Dendritic cell treated with granulocyte-macrophage colony-stimulating factor and Interleukin-4, amounts not matched to agents 40 ng/mL and 50 ng/mL, for 4 days (primary cell): Measurements from ENCODE around the gene CD28.

Experiments
- H3K27ac Mint-ChIP-seq: one replicate; pipeline ENCODE4 v1.8.0; 2022; ENCODE audit warnings: mild to moderate bottlenecking, mixed read lengths
- H3K27me3 Mint-ChIP-seq: one replicate; pipeline ENCODE4 v1.8.0; 2022; ENCODE audit warnings: mild to moderate bottlenecking, mixed read lengths
- H3K36me3 Mint-ChIP-seq: one replicate; pipeline ENCODE4 v1.8.0; 2022; ENCODE audit warnings: low read depth, mixed read lengths
- H3K4me1 Mint-ChIP-seq: one replicate; pipeline ENCODE4 v1.8.0; 2022; ENCODE audit warnings: low read depth, mixed read lengths
- H3K4me3 Mint-ChIP-seq: one replicate; pipeline ENCODE4 v1.8.0; 2022; ENCODE audit warnings: mild to moderate bottlenecking, moderate library complexity, mixed read lengths
- H3K9me3 Mint-ChIP-seq: one replicate; pipeline ENCODE4 v1.8.0; 2022; ENCODE audit warnings: mixed read lengths
- intact Hi-C: fragments of 100-400 bp; cut with micrococcal nuclease; formaldehyde crosslinking; loops from one replicate; pipeline ENCODE4 v1.15.0; 2022

CD28 gene

DNA sequence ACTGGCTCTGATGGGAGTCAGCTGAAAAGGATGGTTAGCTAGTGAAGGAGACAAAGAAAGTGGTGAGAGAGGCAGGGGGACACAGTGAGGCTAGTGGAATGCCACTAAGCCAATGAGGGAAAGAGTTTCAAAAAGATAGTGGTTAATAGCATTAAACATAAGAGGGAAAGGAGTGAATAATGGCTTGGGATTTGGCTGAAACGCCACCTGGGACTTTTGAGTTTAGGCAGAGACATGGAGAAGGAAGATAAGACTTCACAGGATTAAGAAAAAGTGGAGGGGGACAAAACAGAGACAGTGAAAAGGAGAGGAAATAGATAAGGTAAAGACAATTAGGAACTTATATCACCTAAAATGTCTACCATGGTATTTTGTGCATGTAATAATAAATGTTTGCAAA is 6.9 kb downstream of the CD28 start:
- Mint-ChIP-seq H3K9me3 (no peaks in the 10 kb centered on the region), H3K4me3 (no peak overlapping the region), H3K4me1 (peaks cover 5% of the 10 kb centered on the region), H3K36me3 (no peaks in the 10 kb centered on the region), H3K27ac (no peak overlapping the region), H3K27me3 (no peaks in the 10 kb centered on the region)
- intact Hi-C loops, result no loop called here

GRCh38 chr2:203714112-203714511 is 7.7 kb downstream of the CD28 start:
- Mint-ChIP-seq H3K27me3 (no peaks in the 10 kb centered on the region), H3K36me3 (no peaks in the 10 kb centered on the region), H3K4me3 (no peak overlapping the region), H3K9me3 (no peaks in the 10 kb centered on the region), H3K4me1 (peaks cover 6% of the 10 kb centered on the region), H3K27ac (no peak overlapping the region)
- intact Hi-C loops, result no loop called here

DNA sequence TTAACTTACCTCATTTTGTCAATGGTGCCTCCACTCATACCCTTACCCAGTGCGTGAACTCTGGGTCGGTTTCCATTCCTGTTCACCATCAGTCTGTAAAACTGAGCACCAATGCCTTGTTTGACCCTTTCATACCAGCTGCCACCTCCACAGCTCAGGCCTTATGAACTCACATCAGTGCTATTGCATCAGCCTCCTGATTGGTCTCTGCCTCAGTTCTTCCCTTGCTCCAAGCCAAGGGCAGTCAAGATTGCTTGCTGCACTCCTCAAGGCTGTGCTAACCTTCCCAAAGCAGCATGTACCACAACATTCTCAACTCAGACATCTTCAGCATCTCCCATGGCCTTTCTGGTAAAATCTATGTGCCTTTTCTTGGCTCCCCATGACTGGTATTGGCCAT is 9.3 kb downstream of the CD28 start:
- intact Hi-C loops, result no loop called here
- no peaks in the 10 kb centered on the region for H3K36me3 Mint-ChIP-seq
- H3K27ac Mint-ChIP-seq, result no peak overlapping the region
- no peaks in the 10 kb centered on the region for H3K9me3 Mint-ChIP-seq
- no peak overlapping the region for H3K4me3 Mint-ChIP-seq
- H3K27me3 Mint-ChIP-seq, result no peaks in the 10 kb centered on the region
- peaks cover 10% of the 10 kb centered on the region for H3K4me1 Mint-ChIP-seq

GRCh38 chr2:203718087-203718486 is 11.6 kb downstream of the CD28 start:
- H3K36me3 Mint-ChIP-seq, result no peaks in the 10 kb centered on the region
- peaks cover 4% of the 10 kb centered on the region for H3K27me3 Mint-ChIP-seq
- no peaks in the 10 kb centered on the region for H3K9me3 Mint-ChIP-seq
- no peak overlapping the region for H3K4me3 Mint-ChIP-seq
- no peak overlapping the region for H3K27ac Mint-ChIP-seq
- H3K4me1 Mint-ChIP-seq, result peaks cover 10% of the 10 kb centered on the region
- intact Hi-C loops, result no loop called here

GRCh38 chr2:203719456-203720410 is 13.3 kb downstream of the CD28 start:
- H3K4me3 Mint-ChIP-seq, result no peak overlapping the region
- intact Hi-C loops, result no loop called here
- no peaks in the 10 kb centered on the region for H3K36me3 Mint-ChIP-seq
- H3K4me1 Mint-ChIP-seq, result peaks cover 10% of the 10 kb centered on the region
- no peak overlapping the region for H3K27ac Mint-ChIP-seq
- H3K27me3 Mint-ChIP-seq, result peaks cover 4% of the 10 kb centered on the region
- H3K9me3 Mint-ChIP-seq, result no peaks in the 10 kb centered on the region

GRCh38 chr2:203720915-203721672 is 14.7 kb downstream of the CD28 start:
- Mint-ChIP-seq H3K27ac (no peak overlapping the region), H3K4me3 (no peak overlapping the region)
- intact Hi-C loops, result no loop called here

GRCh38 chr2:203721781-203722300 is 15.4 kb downstream of the CD28 start:
- Mint-ChIP-seq H3K27me3 (peaks cover 4% of the 10 kb centered on the region), H3K9me3 (no peaks in the 10 kb centered on the region), H3K4me1 (peaks cover 10% of the 10 kb centered on the region), H3K4me3 (no peak overlapping the region), H3K36me3 (no peaks in the 10 kb centered on the region), H3K27ac (no peak overlapping the region)
- intact Hi-C loops, result no loop called here

More at GRCh38 chr2:203720915-203721672, 14.7 kb downstream of the CD28 start:
- Mint-ChIP-seq H3K9me3 (no peaks in the 10 kb centered on the region), H3K36me3 (no peaks in the 10 kb centered on the region), H3K27me3 (peaks cover 4% of the 10 kb centered on the region), H3K4me1 (peaks cover 10% of the 10 kb centered on the region)

DNA sequence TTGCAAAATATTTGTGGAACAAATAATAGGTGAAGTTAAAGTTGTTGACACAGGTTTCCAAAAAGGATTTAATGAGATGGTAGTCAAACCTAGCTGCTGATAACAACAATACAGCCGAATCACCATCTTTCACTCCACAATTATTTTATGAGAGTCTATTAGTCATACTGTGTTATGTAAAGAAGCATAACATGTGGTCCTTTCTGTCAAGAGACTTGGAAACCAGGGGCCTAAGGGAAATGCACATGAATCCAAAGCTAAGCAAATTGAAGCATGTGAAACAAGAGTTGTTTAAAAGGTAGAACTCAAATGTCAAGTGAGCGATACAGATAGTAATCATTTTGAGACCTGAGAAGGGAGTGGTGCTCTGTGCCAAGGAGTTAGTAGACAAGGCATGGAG is 16.0 kb downstream of the CD28 start:
- Mint-ChIP-seq H3K4me3 (no peak overlapping the region), H3K36me3 (no peaks in the 10 kb centered on the region), H3K9me3 (no peaks in the 10 kb centered on the region), H3K27me3 (peaks cover 4% of the 10 kb centered on the region), H3K4me1 (peaks cover 10% of the 10 kb centered on the region), H3K27ac (no peak overlapping the region)
- intact Hi-C loops, result no loop called here

DNA sequence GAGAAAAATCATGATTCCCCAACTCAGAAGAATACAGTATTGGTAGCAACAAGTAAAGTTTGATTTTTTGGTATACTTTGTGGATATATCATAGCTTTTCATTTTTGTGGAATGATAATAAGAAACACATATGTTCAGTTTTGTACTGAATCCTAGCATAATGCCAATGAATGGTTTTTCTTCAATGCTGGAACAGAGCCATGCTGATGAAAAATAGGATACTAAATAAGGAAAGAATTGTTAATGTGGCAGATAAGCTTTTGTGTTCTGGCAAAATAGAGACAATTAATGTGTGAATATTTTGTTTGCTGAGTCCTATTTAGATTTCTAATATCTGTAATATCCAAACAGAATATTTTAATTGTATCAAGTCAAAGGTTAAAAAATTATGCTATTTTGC is 21.9 kb downstream of the CD28 start:
- Mint-ChIP-seq H3K4me3 (no peak overlapping the region), H3K27ac (no peak overlapping the region), H3K36me3 (no peaks in the 10 kb centered on the region), H3K9me3 (no peaks in the 10 kb centered on the region), H3K27me3 (no peaks in the 10 kb centered on the region), H3K4me1 (no peaks in the 10 kb centered on the region)
- intact Hi-C loops, result no loop called here

GRCh38 chr2:203730076-203730729 is 23.8 kb downstream of the CD28 start:
- Mint-ChIP-seq H3K4me3 (no peak overlapping the region), H3K27ac (no peak overlapping the region), H3K27me3 (no peaks in the 10 kb centered on the region), H3K4me1 (no peaks in the 10 kb centered on the region), H3K36me3 (no peaks in the 10 kb centered on the region), H3K9me3 (no peaks in the 10 kb centered on the region)
- intact Hi-C loops, result no loop called here

GRCh38 chr2:203730883-203731282 is 24.4 kb downstream of the CD28 start:
- intact Hi-C loops, result no loop called here
- peaks cover 2% of the 10 kb centered on the region for H3K4me1 Mint-ChIP-seq
- no peaks in the 10 kb centered on the region for H3K27me3 Mint-ChIP-seq
- H3K36me3 Mint-ChIP-seq, result no peaks in the 10 kb centered on the region
- H3K4me3 Mint-ChIP-seq, result no peak overlapping the region
- H3K27ac Mint-ChIP-seq, result no peak overlapping the region
- no peaks in the 10 kb centered on the region for H3K9me3 Mint-ChIP-seq

GRCh38 chr2:203732092-203732952 is 25.9 kb downstream of the CD28 start:
- no peak overlapping the region for H3K27ac Mint-ChIP-seq
- H3K9me3 Mint-ChIP-seq, result no peaks in the 10 kb centered on the region
- intact Hi-C loops, result no loop called here
- H3K36me3 Mint-ChIP-seq, result no peaks in the 10 kb centered on the region
- H3K27me3 Mint-ChIP-seq, result no peaks in the 10 kb centered on the region
- no peak overlapping the region for H3K4me3 Mint-ChIP-seq
- H3K4me1 Mint-ChIP-seq, result peaks cover 6% of the 10 kb centered on the region

DNA sequence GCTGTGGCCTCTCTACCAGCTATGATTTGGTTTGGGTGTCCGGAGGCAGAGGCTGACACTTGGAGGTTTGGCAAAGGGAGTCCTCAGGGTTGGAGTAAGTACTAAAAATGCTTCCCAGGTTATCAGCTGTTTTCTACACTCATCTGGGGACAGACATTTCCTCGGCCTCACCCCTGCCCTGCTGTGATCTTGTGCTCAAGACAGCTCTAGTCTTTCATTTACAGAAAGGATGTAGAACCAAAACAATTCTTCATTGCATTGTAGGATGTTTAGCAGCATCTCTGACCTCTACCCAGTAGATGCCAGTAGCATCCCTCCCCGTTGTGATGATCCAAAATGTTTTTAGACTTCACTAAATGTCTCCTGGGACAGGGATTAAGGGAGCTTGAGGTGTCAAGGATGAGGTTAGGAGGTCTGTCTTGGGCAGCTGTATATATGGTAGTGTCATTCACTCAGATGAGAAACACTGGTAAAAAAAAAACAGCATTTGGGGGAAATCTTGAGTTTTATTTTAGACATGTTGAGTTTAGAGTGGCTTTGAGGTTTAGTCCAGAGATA is 26.6 kb downstream of the CD28 start:
- H3K27ac Mint-ChIP-seq, result no peak overlapping the region
- no peaks in the 10 kb centered on the region for H3K9me3 Mint-ChIP-seq
- no peaks in the 10 kb centered on the region for H3K27me3 Mint-ChIP-seq
- intact Hi-C loops, result no loop called here
- H3K36me3 Mint-ChIP-seq, result no peaks in the 10 kb centered on the region
- H3K4me3 Mint-ChIP-seq, result no peak overlapping the region
- H3K4me1 Mint-ChIP-seq, result peaks cover 6% of the 10 kb centered on the region
